NCI-H2196 (cell line): Measurements from ENCODE around the gene GLI1.
"Not testable (repeated sequence)": the region's sequence is repeated elsewhere in the genome, so short reads cannot be mapped to it uniquely, and the experiment has no call there.

Experiments
- DNase-seq: peaks from one replicate; lab custom pipeline; 2025; ENCODE audit not compliant: unreplicated experiment; lab: John Stamatoyannopoulos, UW

GLI1 gene

GRCh38 chr12:57459750-57460467 is at the start of gene GLI1:
GLI1 (plus strand) TSS chr12:57459785; CDS start chr12:57463692, 3,907 bp downstream.
- peak; percentile 53 for DNase-seq

- DNase-seq: no peak
These were observed 49.1 kb upstream of the GLI1 start for GRCh38 chr12:57410534-57410933.

- DNase-seq: not testable (repeated sequence)
These were observed 45.4 kb upstream of the GLI1 start for GRCh38 chr12:57414160-57414559.

- DNase-seq: no peak
These were observed 44.5 kb upstream of the GLI1 start for GRCh38 chr12:57415088-57415487.

- no peak for DNase-seq
These were observed 43.3 kb upstream of the GLI1 start for GRCh38 chr12:57416039-57416996.

- no peak for DNase-seq
These were observed 41.3 kb upstream of the GLI1 start for GRCh38 chr12:57418255-57418654.

- no peak for DNase-seq
These were observed 40.1 kb upstream of the GLI1 start for GRCh38 chr12:57419495-57419894.

- DNase-seq: no peak
These were observed 39.1 kb upstream of the GLI1 start for GRCh38 chr12:57420482-57420881.

- not testable (repeated sequence) for DNase-seq
These were observed 32.6 kb upstream of the GLI1 start for GRCh38 chr12:57426948-57427347.

GRCh38 chr12:57428965-57429364 is 30.6 kb upstream of the GLI1 start:
- no peak for DNase-seq

GRCh38 chr12:57429473-57430111 is 30.0 kb upstream of the GLI1 start:
- DNase-seq: no peak

- DNase-seq: peak; percentile 80
These were observed 29.3 kb upstream of the GLI1 start for GRCh38 chr12:57430112-57430930.

GRCh38 chr12:57430931-57431566 is 28.5 kb upstream of the GLI1 start, which contains the start of gene R3HDM2:
R3HDM2 (minus strand) TSS chr12:57431043; CDS start chr12:57310428, 120,615 bp downstream.
- peak; percentile 96 for DNase-seq

- DNase-seq: no peak
These were observed 27.9 kb upstream of the GLI1 start for GRCh38 chr12:57431654-57432188.

GRCh38 chr12:57433370-57433769 is 26.2 kb upstream of the GLI1 start:
- no peak for DNase-seq

GRCh38 chr12:57434517-57435223 is 24.9 kb upstream of the GLI1 start, which contains the start of gene INHBC:
INHBC (plus strand) TSS chr12:57434784; CDS start chr12:57434887, 103 bp downstream.
- DNase-seq: no peak

GRCh38 chr12:57435293-57435692 is 24.3 kb upstream of the GLI1 start:
- no peak for DNase-seq

- no peak for DNase-seq
These were observed 21.2 kb upstream of the GLI1 start for GRCh38 chr12:57438400-57438799.

- DNase-seq: no peak
These were observed 19.8 kb upstream of the GLI1 start for GRCh38 chr12:57439762-57440266.
